Neural cell (in vitro differentiated cells): ENCODE data around the gene MOB3A. TPM values are rescaled to one million over a fixed set of nuclear protein-coding genes. Genes with fewer than 3 reads are reported as not detected.
"Not testable (repeated sequence)": the region's sequence is repeated elsewhere in the genome, so short reads cannot be mapped to it uniquely, and the experiment has no call there.

Experiments used
- H2AFZ ChIP-seq: fragments of 200-600, 300-800 bp; sonication (generic), shearing (Covaris generic); 2 replicates; pipeline ENCODE4 v1.6.0; 2014; ENCODE audit warnings: low read depth, mild to moderate bottlenecking, antibody characterized with exemption, low read length, moderate library complexity
- H3F3A ChIP-seq: fragments of 200-600 bp; shearing (Covaris generic); 2 replicates; pipeline ENCODE4 v1.6.1; 2016; ENCODE audit warnings: mild to moderate bottlenecking, moderate library complexity, mixed read lengths, antibody characterized with exemption, low read length; ENCODE audit not compliant: insufficient read depth, poor library complexity, severe bottlenecking
- H3K27ac ChIP-seq: fragments of 200-600, 300-800 bp; sonication (generic), shearing (Covaris generic); 2 replicates; pipeline ENCODE4 v1.5.1; 2014; ENCODE audit warnings: mild to moderate bottlenecking, low read length, moderate library complexity
- H3K27me3 ChIP-seq: fragments of 300-800, 200-600 bp; sonication (generic), shearing (Covaris generic); 2 replicates; pipeline ENCODE4 v1.6.0; 2014; ENCODE audit warnings: mild to moderate bottlenecking, low read depth, low read length, moderate library complexity; ENCODE audit not compliant: insufficient read depth
- H3K36me3 ChIP-seq: fragments of 300-800, 200-600 bp; sonication (generic), shearing (Covaris generic); 2 replicates; pipeline ENCODE4 v1.5.1; 2014; ENCODE audit warnings: mild to moderate bottlenecking, antibody characterized with exemption, low read length, moderate library complexity; ENCODE audit not compliant: insufficient read depth
- H3K4me2 ChIP-seq: fragments of 300-800, 200-600 bp; sonication (generic), shearing (Covaris generic); 2 replicates; pipeline ENCODE4 v1.6.0; 2014; ENCODE audit warnings: mild to moderate bottlenecking, low read length
- H3K4me3 ChIP-seq: fragments of 300-800, 200-600 bp; sonication (generic), shearing (Covaris generic); 2 replicates; pipeline ENCODE4 v1.5.1; 2014; ENCODE audit warnings: mild to moderate bottlenecking, low read length, moderate library complexity
- H3K79me2 ChIP-seq: fragments of 200-600 bp; shearing (Covaris generic); replicated peaks from 2 replicates; pipeline ENCODE4 v1.6.0; 2014; ENCODE audit warnings: mild to moderate bottlenecking, low read length, moderate library complexity; ENCODE audit not compliant: insufficient read depth
- H3K9ac ChIP-seq: fragments of 300-800, 200-600 bp; sonication (generic), shearing (Covaris generic); 2 replicates; pipeline ENCODE4 v1.6.1; 2016; ENCODE audit warnings: mild to moderate bottlenecking, low read length, mixed read lengths
- H3K9me2 ChIP-seq: fragments of 200-600 bp; shearing (Covaris generic); 2 replicates; pipeline ENCODE4 v1.6.1; 2016; ENCODE audit warnings: mild to moderate bottlenecking, low read length, mixed read lengths; ENCODE audit not compliant: insufficient read depth
- H3K9me3 ChIP-seq: fragments of 200-600, 300-800 bp; sonication (generic), shearing (Covaris generic); 2 replicates; pipeline ENCODE4 v1.6.1; 2016; ENCODE audit warnings: mild to moderate bottlenecking, mixed run types, low read length, moderate library complexity, mixed read lengths
- H4K20me1 ChIP-seq: fragments of 200-600 bp; shearing (Covaris generic); 2 replicates; pipeline ENCODE4 v1.6.1; 2016; ENCODE audit warnings: mild to moderate bottlenecking, mixed run types; ENCODE audit not compliant: insufficient read depth
- EP300 ChIP-seq: fragments of 450-650 bp; conservative IDR thresholded peaks from 2 replicates; pipeline ENCODE4 v1.6.1; 2014; ENCODE audit warnings: antibody characterized with exemption, mild to moderate bottlenecking, moderate library complexity; ENCODE audit not compliant: poor library complexity, severe bottlenecking
- EZH2 ChIP-seq: fragments of 200-600, 300-800 bp; shearing (Covaris generic), sonication (generic); IDR thresholded peaks from 2 replicates; pipeline ENCODE4 v1.6.1; 2014; ENCODE audit warnings: antibody characterized with exemption, low read length, borderline replicate concordance, mild to moderate bottlenecking; ENCODE audit not compliant: insufficient read depth, poor library complexity, severe bottlenecking
- MXI1 ChIP-seq: fragments of 450-650 bp; conservative IDR thresholded peaks from 2 replicates; pipeline ENCODE4 v1.6.1; 2014; ENCODE audit warnings: antibody characterized with exemption, mild to moderate bottlenecking; ENCODE audit not compliant: poor library complexity, severe bottlenecking
- POLR2AphosphoS5 ChIP-seq: IDR thresholded peaks from 2 replicates; pipeline ENCODE4 v1.6.1; 2012
- RAD21 ChIP-seq: fragments of 450-650 bp; conservative IDR thresholded peaks from 2 replicates; pipeline ENCODE4 v1.6.1; 2014; ENCODE audit warnings: antibody characterized with exemption, mild to moderate bottlenecking, moderate library complexity
- SMC3 ChIP-seq: fragments of 450-650 bp; conservative IDR thresholded peaks from 2 replicates; pipeline ENCODE4 v1.6.1; 2014; ENCODE audit warnings: antibody characterized with exemption, mild to moderate bottlenecking, moderate library complexity; ENCODE audit not compliant: poor library complexity
- TAF1 ChIP-seq: IDR thresholded peaks from 2 replicates; pipeline ENCODE4 v1.6.1; 2012; ENCODE audit warnings: low read depth
- polyA plus RNA-seq: library from polyadenylated mRNA; depleted of rRNA; stranded (reverse); fragments of >200 nt; gene quantifications from 2 replicates; pipeline ENCODE4 v1.2.3, GENCODE V29; 2014
- TF ChIP-seq, protein P1 (sequence below): fragments of 450-650 bp; IDR thresholded peaks from 2 replicates; pipeline ENCODE4 v1.5.1; 2014; ENCODE audit warnings: antibody characterized with exemption, mild to moderate bottlenecking, moderate library complexity; ENCODE audit not compliant: poor library complexity, severe bottlenecking
- TF ChIP-seq, protein P2 (sequence below): IDR thresholded peaks from 2 replicates; pipeline ENCODE4 v1.6.1; 2012; ENCODE audit warnings: borderline replicate concordance

MOB3A gene
- polyA plus RNA-seq, 1 donor from 2014 or later = 5.8 TPM

DNA sequence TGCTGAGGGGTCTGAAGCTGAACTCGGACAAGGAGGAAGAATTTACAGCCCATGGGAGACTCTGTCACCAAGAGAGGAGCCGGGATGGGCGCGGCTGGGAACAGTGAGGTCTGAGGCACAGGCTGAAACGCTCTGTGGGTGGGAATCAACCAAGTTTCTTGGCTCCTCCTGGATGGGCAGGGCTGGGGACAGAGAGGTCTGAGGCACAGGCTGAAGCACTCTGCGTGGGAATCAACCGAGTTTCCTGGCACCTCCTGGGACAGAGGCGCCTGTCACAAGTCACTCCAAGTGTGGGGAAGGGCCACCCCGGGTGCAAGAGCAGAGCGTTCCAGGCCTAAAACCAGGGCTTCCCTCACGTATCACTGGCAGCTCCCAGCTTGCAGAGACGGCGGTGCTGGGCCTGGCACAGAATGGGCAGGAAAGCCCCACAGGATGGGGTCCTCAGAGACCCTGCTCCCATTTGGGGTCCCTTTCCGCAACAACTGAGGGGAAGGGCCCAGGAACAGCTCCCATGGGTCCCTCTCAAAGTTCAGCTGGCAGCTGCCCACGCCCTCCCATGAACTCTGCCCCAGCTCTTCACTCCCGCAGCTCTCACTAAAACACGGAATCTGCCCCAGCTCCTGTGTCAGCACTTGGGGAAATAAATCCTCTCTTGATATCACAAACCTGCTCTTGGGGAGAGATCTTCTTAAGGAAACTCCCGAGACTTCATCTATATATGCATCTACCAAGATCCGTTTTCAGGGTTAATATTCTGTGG is 36.8 kb upstream of the MOB3A start:
- Histone ChIP-seq H4K20me1 (no peaks in the 10 kb centered on the region), H3K4me3 (no peak overlapping the region), H3K4me2 (no peak overlapping the region), H3K9ac (no peak overlapping the region), H3K27me3 (no peaks in the 10 kb centered on the region), H3F3A (no peaks in the 10 kb centered on the region), H3K9me3 (no peaks in the 10 kb centered on the region), H3K27ac (no peak overlapping the region), H3K79me2 (no peaks in the 10 kb centered on the region), H2AFZ (no peak overlapping the region), H3K36me3 (no peaks in the 10 kb centered on the region), H3K9me2 (no peaks in the 10 kb centered on the region)
- TF ChIP-seq SMC3 (no peak), EP300 (no peak), EZH2 (no peak), TAF1 (no peak), MXI1 (no peak), RAD21 (no peak), POLR2AphosphoS5 (no peak)
- TF ChIP-seq, protein P1, sequence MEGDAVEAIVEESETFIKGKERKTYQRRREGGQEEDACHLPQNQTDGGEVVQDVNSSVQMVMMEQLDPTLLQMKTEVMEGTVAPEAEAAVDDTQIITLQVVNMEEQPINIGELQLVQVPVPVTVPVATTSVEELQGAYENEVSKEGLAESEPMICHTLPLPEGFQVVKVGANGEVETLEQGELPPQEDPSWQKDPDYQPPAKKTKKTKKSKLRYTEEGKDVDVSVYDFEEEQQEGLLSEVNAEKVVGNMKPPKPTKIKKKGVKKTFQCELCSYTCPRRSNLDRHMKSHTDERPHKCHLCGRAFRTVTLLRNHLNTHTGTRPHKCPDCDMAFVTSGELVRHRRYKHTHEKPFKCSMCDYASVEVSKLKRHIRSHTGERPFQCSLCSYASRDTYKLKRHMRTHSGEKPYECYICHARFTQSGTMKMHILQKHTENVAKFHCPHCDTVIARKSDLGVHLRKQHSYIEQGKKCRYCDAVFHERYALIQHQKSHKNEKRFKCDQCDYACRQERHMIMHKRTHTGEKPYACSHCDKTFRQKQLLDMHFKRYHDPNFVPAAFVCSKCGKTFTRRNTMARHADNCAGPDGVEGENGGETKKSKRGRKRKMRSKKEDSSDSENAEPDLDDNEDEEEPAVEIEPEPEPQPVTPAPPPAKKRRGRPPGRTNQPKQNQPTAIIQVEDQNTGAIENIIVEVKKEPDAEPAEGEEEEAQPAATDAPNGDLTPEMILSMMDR = no peak
- TF ChIP-seq, protein P2, sequence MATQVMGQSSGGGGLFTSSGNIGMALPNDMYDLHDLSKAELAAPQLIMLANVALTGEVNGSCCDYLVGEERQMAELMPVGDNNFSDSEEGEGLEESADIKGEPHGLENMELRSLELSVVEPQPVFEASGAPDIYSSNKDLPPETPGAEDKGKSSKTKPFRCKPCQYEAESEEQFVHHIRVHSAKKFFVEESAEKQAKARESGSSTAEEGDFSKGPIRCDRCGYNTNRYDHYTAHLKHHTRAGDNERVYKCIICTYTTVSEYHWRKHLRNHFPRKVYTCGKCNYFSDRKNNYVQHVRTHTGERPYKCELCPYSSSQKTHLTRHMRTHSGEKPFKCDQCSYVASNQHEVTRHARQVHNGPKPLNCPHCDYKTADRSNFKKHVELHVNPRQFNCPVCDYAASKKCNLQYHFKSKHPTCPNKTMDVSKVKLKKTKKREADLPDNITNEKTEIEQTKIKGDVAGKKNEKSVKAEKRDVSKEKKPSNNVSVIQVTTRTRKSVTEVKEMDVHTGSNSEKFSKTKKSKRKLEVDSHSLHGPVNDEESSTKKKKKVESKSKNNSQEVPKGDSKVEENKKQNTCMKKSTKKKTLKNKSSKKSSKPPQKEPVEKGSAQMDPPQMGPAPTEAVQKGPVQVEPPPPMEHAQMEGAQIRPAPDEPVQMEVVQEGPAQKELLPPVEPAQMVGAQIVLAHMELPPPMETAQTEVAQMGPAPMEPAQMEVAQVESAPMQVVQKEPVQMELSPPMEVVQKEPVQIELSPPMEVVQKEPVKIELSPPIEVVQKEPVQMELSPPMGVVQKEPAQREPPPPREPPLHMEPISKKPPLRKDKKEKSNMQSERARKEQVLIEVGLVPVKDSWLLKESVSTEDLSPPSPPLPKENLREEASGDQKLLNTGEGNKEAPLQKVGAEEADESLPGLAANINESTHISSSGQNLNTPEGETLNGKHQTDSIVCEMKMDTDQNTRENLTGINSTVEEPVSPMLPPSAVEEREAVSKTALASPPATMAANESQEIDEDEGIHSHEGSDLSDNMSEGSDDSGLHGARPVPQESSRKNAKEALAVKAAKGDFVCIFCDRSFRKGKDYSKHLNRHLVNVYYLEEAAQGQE = no peak

DNA sequence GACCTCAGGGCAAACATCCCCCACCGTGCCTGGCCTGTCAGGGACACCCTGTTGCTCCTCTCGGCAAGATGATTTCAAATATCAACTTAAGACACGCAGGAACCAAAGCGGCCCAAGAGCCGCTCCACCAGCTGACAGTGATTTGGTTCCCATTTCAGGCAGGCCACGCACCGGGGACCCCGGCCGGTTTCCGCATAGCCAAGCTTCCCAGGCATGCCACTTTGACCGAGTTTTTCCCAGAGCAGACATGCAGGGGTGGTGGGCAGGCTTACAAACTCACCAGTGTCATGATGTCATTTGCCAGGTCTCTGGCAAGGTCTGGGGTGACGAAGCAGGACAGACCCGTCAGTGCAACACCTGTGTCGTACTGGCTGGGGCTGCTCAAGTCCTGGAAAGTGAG is 36.1 kb upstream of the MOB3A start:
- Histone ChIP-seq H4K20me1 (no peaks in the 10 kb centered on the region), H3K27ac (no peak overlapping the region), H3K4me3 (no peak overlapping the region), H3K9me3 (no peaks in the 10 kb centered on the region), H3K9me2 (no peaks in the 10 kb centered on the region), H3F3A (no peaks in the 10 kb centered on the region), H3K4me2 (no peak overlapping the region), H3K27me3 (no peaks in the 10 kb centered on the region), H3K36me3 (no peaks in the 10 kb centered on the region), H3K9ac (no peak overlapping the region), H3K79me2 (no peaks in the 10 kb centered on the region), H2AFZ (no peak overlapping the region)
- TF ChIP-seq MXI1 (no peak), EZH2 (no peak), EP300 (no peak), RAD21 (no peak), SMC3 (no peak)
- TF ChIP-seq, protein P2 = no peak

DNA sequence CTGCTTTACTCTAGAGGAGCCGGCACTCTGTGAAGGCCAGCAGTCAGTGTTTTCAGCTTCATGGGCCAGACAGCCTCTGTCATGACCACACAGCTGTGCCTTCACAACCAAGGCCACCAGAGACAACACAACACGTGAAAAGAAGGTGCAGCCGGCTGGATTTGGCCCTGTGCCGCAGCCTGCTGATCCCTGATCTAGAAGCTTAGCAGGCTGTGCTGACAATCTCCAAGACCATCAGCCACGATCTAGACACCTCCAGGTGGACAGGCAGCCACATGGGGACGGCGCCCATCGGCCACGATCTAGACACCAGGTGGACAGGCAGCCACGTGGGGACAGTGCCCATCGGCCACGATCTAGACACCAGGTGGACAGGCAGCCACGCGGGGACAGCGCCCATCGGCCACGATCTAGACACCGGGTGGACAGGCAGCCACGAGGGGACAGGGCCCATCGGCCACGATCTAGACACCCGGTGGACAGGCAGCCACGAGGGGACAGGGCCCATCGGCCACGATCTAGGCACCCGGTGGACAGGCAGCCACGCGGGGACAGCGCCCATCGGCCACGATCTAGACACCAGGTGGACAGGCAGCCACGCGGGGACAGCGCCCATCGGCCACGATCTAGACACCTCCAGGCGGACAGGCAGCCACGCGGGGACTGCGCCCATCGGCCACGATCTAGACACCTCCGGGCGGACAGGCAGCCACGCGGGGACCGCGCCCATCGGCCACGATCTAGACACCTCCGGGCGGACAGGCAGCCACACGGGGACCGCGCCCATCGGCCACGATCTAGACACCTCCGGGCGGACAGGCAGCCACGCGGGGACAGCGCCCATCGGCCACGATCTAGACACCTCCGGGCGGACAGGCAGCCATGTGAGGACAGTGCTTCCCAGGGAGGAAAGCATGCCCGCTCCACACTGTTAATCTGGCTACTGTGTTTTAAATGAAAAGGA is 35.2 kb upstream of the MOB3A start:
- not testable (repeated sequence) for H3K4me2 ChIP-seq, H3K9me2 ChIP-seq, H4K20me1 ChIP-seq, H3K9ac ChIP-seq, H3K79me2 ChIP-seq, H3K36me3 ChIP-seq, H3K4me3 ChIP-seq, H3K27ac ChIP-seq, H2AFZ ChIP-seq, H3K9me3 ChIP-seq, H3F3A ChIP-seq, H3K27me3 ChIP-seq
